Measurements from ENCODE around the gene S100A9.
"Not testable (repeated sequence)": the region's sequence is repeated elsewhere in the genome, so short reads cannot be mapped to it uniquely, and the experiment has no call there.

DNA sequence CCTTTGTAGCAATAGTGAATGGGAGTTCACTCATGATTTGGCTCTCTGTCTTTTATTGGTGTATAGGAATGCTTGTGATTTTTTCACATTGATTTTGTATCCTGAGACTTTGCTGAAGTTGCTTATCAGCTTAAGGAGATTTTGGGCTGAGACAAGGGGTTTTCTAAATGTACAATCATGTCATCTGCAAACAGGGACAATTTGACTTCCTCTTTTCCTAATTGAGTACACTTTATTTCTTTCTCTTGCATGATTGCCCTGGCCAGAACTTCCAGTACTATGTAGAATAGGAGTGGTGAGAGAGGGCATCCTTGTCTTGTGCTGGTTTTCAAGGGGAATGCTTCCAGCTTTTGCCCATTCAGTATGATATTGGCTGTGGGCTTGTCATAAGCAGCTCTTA is 41.6 kb upstream of the S100A9 start:
- not testable (repeated sequence) for TF ChIP-seq NFE2L1 (CRISPR knock-in tag; IDR thresholded peaks at IDR 0.05); GABPB1 (CRISPR knock-in tag; IDR thresholded peaks at IDR 0.05); TEAD1 (CRISPR knock-in tag; IDR thresholded peaks at IDR 0.05); SP1 (CRISPR knock-in tag; conservative IDR thresholded peaks at IDR 0.05)
- TF ChIP-seq, protein P1, sequence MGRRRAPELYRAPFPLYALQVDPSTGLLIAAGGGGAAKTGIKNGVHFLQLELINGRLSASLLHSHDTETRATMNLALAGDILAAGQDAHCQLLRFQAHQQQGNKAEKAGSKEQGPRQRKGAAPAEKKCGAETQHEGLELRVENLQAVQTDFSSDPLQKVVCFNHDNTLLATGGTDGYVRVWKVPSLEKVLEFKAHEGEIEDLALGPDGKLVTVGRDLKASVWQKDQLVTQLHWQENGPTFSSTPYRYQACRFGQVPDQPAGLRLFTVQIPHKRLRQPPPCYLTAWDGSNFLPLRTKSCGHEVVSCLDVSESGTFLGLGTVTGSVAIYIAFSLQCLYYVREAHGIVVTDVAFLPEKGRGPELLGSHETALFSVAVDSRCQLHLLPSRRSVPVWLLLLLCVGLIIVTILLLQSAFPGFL (CRISPR knock-in tag; IDR thresholded peaks at IDR 0.05; ENCODE audit: borderline replicate concordance): not testable (repeated sequence)
- TF ChIP-seq, protein P2, sequence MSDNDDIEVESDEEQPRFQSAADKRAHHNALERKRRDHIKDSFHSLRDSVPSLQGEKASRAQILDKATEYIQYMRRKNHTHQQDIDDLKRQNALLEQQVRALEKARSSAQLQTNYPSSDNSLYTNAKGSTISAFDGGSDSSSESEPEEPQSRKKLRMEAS (CRISPR knock-in tag; IDR thresholded peaks at IDR 0.05): not testable (repeated sequence)
- TF ChIP-seq, protein P3, sequence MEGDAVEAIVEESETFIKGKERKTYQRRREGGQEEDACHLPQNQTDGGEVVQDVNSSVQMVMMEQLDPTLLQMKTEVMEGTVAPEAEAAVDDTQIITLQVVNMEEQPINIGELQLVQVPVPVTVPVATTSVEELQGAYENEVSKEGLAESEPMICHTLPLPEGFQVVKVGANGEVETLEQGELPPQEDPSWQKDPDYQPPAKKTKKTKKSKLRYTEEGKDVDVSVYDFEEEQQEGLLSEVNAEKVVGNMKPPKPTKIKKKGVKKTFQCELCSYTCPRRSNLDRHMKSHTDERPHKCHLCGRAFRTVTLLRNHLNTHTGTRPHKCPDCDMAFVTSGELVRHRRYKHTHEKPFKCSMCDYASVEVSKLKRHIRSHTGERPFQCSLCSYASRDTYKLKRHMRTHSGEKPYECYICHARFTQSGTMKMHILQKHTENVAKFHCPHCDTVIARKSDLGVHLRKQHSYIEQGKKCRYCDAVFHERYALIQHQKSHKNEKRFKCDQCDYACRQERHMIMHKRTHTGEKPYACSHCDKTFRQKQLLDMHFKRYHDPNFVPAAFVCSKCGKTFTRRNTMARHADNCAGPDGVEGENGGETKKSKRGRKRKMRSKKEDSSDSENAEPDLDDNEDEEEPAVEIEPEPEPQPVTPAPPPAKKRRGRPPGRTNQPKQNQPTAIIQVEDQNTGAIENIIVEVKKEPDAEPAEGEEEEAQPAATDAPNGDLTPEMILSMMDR (IDR thresholded peaks at IDR 0.05): not testable (repeated sequence)
- TF ChIP-seq, protein P4, sequence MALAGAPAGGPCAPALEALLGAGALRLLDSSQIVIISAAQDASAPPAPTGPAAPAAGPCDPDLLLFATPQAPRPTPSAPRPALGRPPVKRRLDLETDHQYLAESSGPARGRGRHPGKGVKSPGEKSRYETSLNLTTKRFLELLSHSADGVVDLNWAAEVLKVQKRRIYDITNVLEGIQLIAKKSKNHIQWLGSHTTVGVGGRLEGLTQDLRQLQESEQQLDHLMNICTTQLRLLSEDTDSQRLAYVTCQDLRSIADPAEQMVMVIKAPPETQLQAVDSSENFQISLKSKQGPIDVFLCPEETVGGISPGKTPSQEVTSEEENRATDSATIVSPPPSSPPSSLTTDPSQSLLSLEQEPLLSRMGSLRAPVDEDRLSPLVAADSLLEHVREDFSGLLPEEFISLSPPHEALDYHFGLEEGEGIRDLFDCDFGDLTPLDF (CRISPR knock-in tag; IDR thresholded peaks at IDR 0.05): not testable (repeated sequence)
- TF ChIP-seq, protein P5, sequence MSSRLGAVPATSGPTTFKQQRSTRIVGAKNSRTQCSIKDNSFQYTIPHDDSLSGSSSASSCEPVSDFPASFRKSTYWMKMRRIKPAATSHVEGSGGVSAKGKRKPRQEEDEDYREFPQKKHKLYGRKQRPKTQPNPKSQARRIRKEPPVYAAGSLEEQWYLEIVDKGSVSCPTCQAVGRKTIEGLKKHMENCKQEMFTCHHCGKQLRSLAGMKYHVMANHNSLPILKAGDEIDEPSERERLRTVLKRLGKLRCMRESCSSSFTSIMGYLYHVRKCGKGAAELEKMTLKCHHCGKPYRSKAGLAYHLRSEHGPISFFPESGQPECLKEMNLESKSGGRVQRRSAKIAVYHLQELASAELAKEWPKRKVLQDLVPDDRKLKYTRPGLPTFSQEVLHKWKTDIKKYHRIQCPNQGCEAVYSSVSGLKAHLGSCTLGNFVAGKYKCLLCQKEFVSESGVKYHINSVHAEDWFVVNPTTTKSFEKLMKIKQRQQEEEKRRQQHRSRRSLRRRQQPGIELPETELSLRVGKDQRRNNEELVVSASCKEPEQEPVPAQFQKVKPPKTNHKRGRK (CRISPR knock-in tag; IDR thresholded peaks at IDR 0.05; ENCODE audit: borderline replicate concordance): not testable (repeated sequence)
